IMR-90 (cell line): ENCODE data around the gene NFIX. TPM values are rescaled to one million over a fixed set of nuclear protein-coding genes. Genes with fewer than 3 reads are reported as not detected.

Experiments
- ATAC-seq: fragments of 200-7000 bp; cut with Tn5 transposase; 2 replicates; pipeline ENCODE4 v1.9.1; 2020; ENCODE audit warnings: low read depth, mild to moderate bottlenecking, moderate library complexity
- BruUV-seq: library from RNA; stranded (reverse); fragments of 400-500 nt; replicated peaks from 2 replicates; lab custom pipeline; 2021; lab: Mats Ljungman, UMichigan
- CTCF ChIA-PET: fragments of 300-600 bp; formaldehyde crosslinking; extraction: SDS; loops from one replicate; lab custom pipeline; 2021; ENCODE audit warnings: antibody characterized with exemption; lab: Yijun Ruan, JAX
- POLR2A ChIA-PET: fragments of 300-600 bp; sonication (Branson Sonifier 250); formaldehyde crosslinking; loops from one replicate; lab custom pipeline; 2022; ENCODE audit warnings: antibody characterized with exemption; ENCODE audit not compliant: unreplicated experiment; lab: Charles Lee
- DNase-seq: peaks from one replicate; pipeline ENCODE4 v3.0.0; 2013
- H2AFZ ChIP-seq: replicated peaks from 2 replicates; pipeline ENCODE3; 2013; ENCODE audit warnings: low read length, mild to moderate bottlenecking; ENCODE audit not compliant: poor library complexity
- H2AK5ac ChIP-seq: 2 replicates; pipeline ENCODE4 v1.6.1; 2013; ENCODE audit warnings: low read depth, low read length, inconsistent platforms
- H2AK9ac ChIP-seq: replicated peaks from 2 replicates; pipeline ENCODE3; 2013; ENCODE audit warnings: mild to moderate bottlenecking, low read depth, low read length, moderate library complexity; ENCODE audit not compliant: poor library complexity
- H2BK120ac ChIP-seq: 2 replicates; pipeline ENCODE4 v1.6.1; 2013; ENCODE audit warnings: low read depth, low read length, inconsistent platforms
- H2BK15ac ChIP-seq: 3 replicates; pipeline ENCODE4 v1.6.1; 2013; ENCODE audit warnings: low read depth, low read length, inconsistent platforms
- H2BK20ac ChIP-seq: 2 replicates; pipeline ENCODE4 v1.6.1; 2013; ENCODE audit warnings: low read depth, mild to moderate bottlenecking, inconsistent platforms, low read length, moderate library complexity
- H2BK5ac ChIP-seq: 2 replicates; pipeline ENCODE4 v1.6.1; 2013; ENCODE audit warnings: mild to moderate bottlenecking, low read depth, low read length, inconsistent platforms; ENCODE audit not compliant: poor library complexity, severe bottlenecking
- H3K14ac ChIP-seq: replicated peaks from 2 replicates; pipeline ENCODE4 v1.6.1; 2013; ENCODE audit warnings: low read depth, low read length, inconsistent platforms
- H3K18ac ChIP-seq: 2 replicates; pipeline ENCODE4 v1.6.1; 2013; ENCODE audit warnings: low read depth, low read length, control low read depth
- H3K23ac ChIP-seq: 2 replicates; pipeline ENCODE4 v1.6.1; 2013; ENCODE audit warnings: low read depth, low read length, inconsistent platforms
- H3K27ac ChIP-seq: 2 replicates; pipeline ENCODE4 v1.5.1; 2013; ENCODE audit warnings: mild to moderate bottlenecking, control low read depth, low read length; ENCODE audit not compliant: insufficient read depth
- H3K27me3 ChIP-seq: 2 replicates; pipeline ENCODE4 v1.6.1; 2013; ENCODE audit warnings: low read length; ENCODE audit not compliant: control insufficient read depth, insufficient read depth
- H3K36me3 ChIP-seq: 2 replicates; pipeline ENCODE4 v1.6.1; 2013; ENCODE audit warnings: low read length, mixed read lengths; ENCODE audit not compliant: control insufficient read depth, insufficient read depth
- H3K4ac ChIP-seq: 2 replicates; pipeline ENCODE4 v1.6.1; 2013; ENCODE audit warnings: low read depth, low read length, inconsistent platforms
- H3K4me1 ChIP-seq: 2 replicates; pipeline ENCODE4 v1.6.1; 2013; ENCODE audit warnings: low read length, mixed read lengths; ENCODE audit not compliant: control insufficient read depth, insufficient read depth
- H3K4me2 ChIP-seq: 2 replicates; pipeline ENCODE4 v1.6.1; 2013; ENCODE audit warnings: low read depth, mild to moderate bottlenecking, control low read depth, low read length, moderate library complexity
- H3K4me3 ChIP-seq: 2 replicates; pipeline ENCODE4 v1.5.1; 2013; ENCODE audit warnings: low read depth, mild to moderate bottlenecking, control low read depth, low read length, moderate library complexity; ENCODE audit not compliant: insufficient read depth
- H3K56ac ChIP-seq: 2 replicates; pipeline ENCODE4 v1.6.1; 2013; ENCODE audit warnings: low read length, inconsistent platforms; ENCODE audit not compliant: insufficient read depth; ENCODE audit errors: extremely low read depth
- H3K79me1 ChIP-seq, 2 experiments: 2 replicates each; pipeline ENCODE4 v1.6.1; 2013; ENCODE audit warnings: low read length in 2 of 2, inconsistent platforms in 1 of 2, low read depth in 1 of 2
- H3K9ac ChIP-seq: 2 replicates; pipeline ENCODE4 v1.6.1; 2013; ENCODE audit warnings: low read depth, low read length, control low read depth
- H3K9me1 ChIP-seq: 2 replicates; pipeline ENCODE4 v1.6.1; 2013; ENCODE audit warnings: low read length, inconsistent platforms; ENCODE audit not compliant: insufficient read depth
- H3K9me3 ChIP-seq: 2 replicates; pipeline ENCODE4 v1.6.1; 2013; ENCODE audit warnings: low read length; ENCODE audit not compliant: control insufficient read depth, insufficient read depth
- H4K20me1 ChIP-seq: 2 replicates; pipeline ENCODE4 v1.6.1; 2013; ENCODE audit warnings: low read length, inconsistent platforms; ENCODE audit not compliant: insufficient read depth
- H4K5ac ChIP-seq: 2 replicates; pipeline ENCODE4 v1.6.1; 2013; ENCODE audit warnings: mild to moderate bottlenecking, low read depth, low read length, control low read depth
- H4K8ac ChIP-seq, 2 experiments: 2 replicates each; pipeline ENCODE4 v1.6.1; 2013; ENCODE audit warnings: low read depth in 2 of 2, low read length in 2 of 2, control low read depth in 1 of 2, inconsistent platforms in 1 of 2
- H4K91ac ChIP-seq: 2 replicates; pipeline ENCODE4 v1.6.1; 2013; ENCODE audit warnings: low read depth, low read length, inconsistent platforms; ENCODE audit not compliant: insufficient read depth
- MAFK ChIP-seq: IDR thresholded peaks from 2 replicates; pipeline ENCODE4 v1.6.1; 2012; ENCODE audit warnings: low read depth, low read length, improper control_type of control experiment
- WGBS, 2 experiments: methylation state at CpG; one replicate each; pipeline versions ENCODE4 v1.1.5 to v1.1.7; 2013; ENCODE audit warnings: missing lambda C conversion rate in 2 of 2; ENCODE audit not compliant: insufficient read length in 1 of 2; ENCODE audit errors: extremely low coverage in 2 of 2; 5-methylcytosine and 5-hydroxymethylcytosine counted together
- dilution Hi-C: fragments of 300-500 bp; cut with HindIII; formaldehyde crosslinking; loops from one replicate; pipeline ENCODE4 v1.14.3; 2018; ENCODE audit warnings: low sequenced_read_pairs; ENCODE audit not compliant: unreplicated experiment
- in situ Hi-C: fragments of 300-500 bp; cut with MboI; formaldehyde crosslinking; loops from 3 replicates; pipeline ENCODE4 v1.14.3; 2019; ENCODE audit warnings: low sequenced_read_pairs, inconsistent platforms, mixed read lengths
- intact Hi-C: fragments of 100-400 bp; cut with micrococcal nuclease; formaldehyde crosslinking; loops from 2 replicates; pipeline ENCODE4 v1.10.0; 2022
- polyA plus RNA-seq, 3 experiments: library from polyadenylated mRNA; depleted of rRNA; stranded (reverse); fragments of >200 nt; gene quantifications; 2 replicates each; pipeline ENCODE4 v1.2.3, GENCODE V29; 2012; ENCODE audit warnings: low replicate concordance in 1 of 3
- total RNA-seq: library from RNA; depleted of rRNA; stranded (reverse); fragments of >200 nt; gene quantifications from 2 replicates; pipeline ENCODE4 v1.2.3, GENCODE V29; 2012

NFIX gene
- total and polyA plus RNA-seq, 2 of the 4 experiments (the other 2 are of a cell fraction), result 10.2 to 47.7 TPM

DNA sequence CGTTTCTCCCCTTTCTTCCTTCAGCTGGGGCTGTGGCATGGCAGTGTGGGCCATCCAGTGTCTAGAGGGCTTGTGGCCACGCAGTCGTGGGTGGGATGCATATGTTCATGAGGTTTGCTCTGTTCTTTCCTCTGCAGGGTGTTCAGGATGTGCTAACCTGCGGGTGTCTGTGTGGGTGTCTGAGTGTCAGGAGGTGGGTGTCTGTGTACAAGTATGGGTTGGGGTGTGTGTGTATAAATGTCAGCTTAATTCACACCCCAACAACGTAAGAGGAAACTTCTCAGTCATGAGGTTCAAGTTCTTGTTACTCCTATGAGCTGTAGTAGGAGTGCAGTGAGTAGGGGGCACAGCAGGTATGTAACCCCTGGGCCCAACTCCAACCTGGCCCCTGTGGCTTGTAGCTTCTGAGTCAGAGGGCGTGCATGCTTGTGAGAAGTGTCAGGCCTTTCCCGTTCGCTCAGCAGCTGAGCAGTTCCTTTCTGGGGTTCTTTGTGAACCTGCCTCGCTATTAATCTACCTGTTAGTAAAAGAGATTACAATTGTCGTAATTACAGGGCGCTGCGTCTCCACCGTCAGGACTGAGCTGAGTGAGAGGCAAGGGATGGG lies 49.1 kb downstream of the NFIX start:
- peaks cover 54 to 90% of the 10 kb centered on the region in 2 experiments for H3K79me1 ChIP-seq
- no peak overlapping the region for H3K18ac ChIP-seq
- H4K20me1 ChIP-seq, result peaks cover 17% of the 10 kb centered on the region
- no peak overlapping the region; the same call in 1 of the 2 replicates for H2BK120ac ChIP-seq
- H4K5ac ChIP-seq, result no peak overlapping the region
- no peak overlapping the region for H3K9ac ChIP-seq
- no peak overlapping the region for H3K4me2 ChIP-seq
- H2AK9ac ChIP-seq, result peak overlapping the region; percentile 18
- H3K14ac ChIP-seq, result no peak overlapping the region
- H3K9me1 ChIP-seq, result peaks cover 40% of the 10 kb centered on the region
- no peak overlapping the region for H2BK5ac ChIP-seq
- intact Hi-C loops, result no loop called here
- H3K9me3 ChIP-seq, result no peaks in the 10 kb centered on the region
- no peaks in the 10 kb centered on the region for H3K27me3 ChIP-seq
- dilution Hi-C loops, result no loop called here
- DNase-seq, result peak; percentile 62
- in situ Hi-C loops, result no loop called here
- peak overlapping the region; percentile 20; the same call in 1 of the 2 replicates for H3K4ac ChIP-seq
- H2AK5ac ChIP-seq, result peak overlapping the region; percentile 57; the same call in 1 of the 2 replicates
- H3K4me3 ChIP-seq, result no peak overlapping the region
- H3K4me1 ChIP-seq, result peaks cover 33% of the 10 kb centered on the region
- BruUV-seq, result no TSS peak
- H4K8ac ChIP-seq, result no peak overlapping the region
- peak overlapping the region; percentile 33; the same call in 1 of the 2 replicates for H3K23ac ChIP-seq
- H4K91ac ChIP-seq, result no peak overlapping the region
- H3K56ac ChIP-seq, result no peak overlapping the region
- peaks cover 29% of the 10 kb centered on the region for H3K36me3 ChIP-seq
- ChIA-PET POLR2A (interaction anchor here (1.2 to 1.9 kb wide), 2 partner anchors 10 to 11 kb away, joined by 4 to 5 read pairs; no protein-coding TSS in a partner anchor), CTCF (no interaction called here)
- 25% methylated on average over 3 of the region's 13 CpGs; no CpG with 5 or more reads in 1 of the 2 experiments for WGBS, 2 experiments
- H2AFZ ChIP-seq, result no peak overlapping the region
- no peak overlapping the region; the same call in 2 of the 3 replicates for H2BK15ac ChIP-seq
- no peak overlapping the region for H2BK20ac ChIP-seq
- peak; percentile 50 for ATAC-seq
- no peak for TF ChIP-seq MAFK
- H3K27ac ChIP-seq, result no peak overlapping the region
